ENCODE measurements around the gene TRMT61A. TPM values are rescaled to one million over a fixed set of nuclear protein-coding genes. Genes with fewer than 3 reads are reported as not detected.
A peak's percentile ranks its signal among the peaks of the same experiment; 100 is the strongest.

The TRMT61A gene
- total RNA-seq, 1 experiment from 2014 or later, result 22.5 TPM

DNA sequence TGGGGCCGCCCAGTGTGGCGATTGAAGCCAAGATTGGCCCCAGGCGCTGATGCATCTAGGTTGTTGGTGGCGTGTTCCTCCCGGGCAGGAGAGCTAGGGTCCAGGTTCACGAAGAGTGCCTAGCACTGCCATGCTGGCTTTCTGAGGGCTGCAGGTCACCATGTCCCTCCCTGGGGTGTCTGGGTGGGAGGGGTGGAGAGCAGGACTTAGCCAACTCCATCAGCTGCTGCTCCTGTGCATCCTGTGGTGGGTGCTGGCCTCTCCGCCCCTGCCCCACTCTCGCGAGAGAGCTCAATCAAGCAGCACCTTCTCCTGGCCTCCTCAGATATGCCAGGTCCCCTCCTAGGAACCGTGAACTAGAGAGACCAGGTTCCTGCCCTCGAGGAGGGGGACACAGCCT lies 1.8 kb downstream of the TRMT61A start:
- no peak overlapping the region for H3K27ac ChIP-seq
- H3K79me2 ChIP-seq (ENCODE audit: low read depth), result peaks cover 44% of the 10 kb centered on the region
- H3K9me2 ChIP-seq (ENCODE audit: insufficient read depth), result no peaks in the 10 kb centered on the region
- H3K4me2 ChIP-seq, result peak overlapping the region; percentile 95
- peaks cover 23% of the 10 kb centered on the region for H3K4me1 ChIP-seq (replicated peaks; ENCODE audit: insufficient read depth)
- no TSS peak for BruUV-seq (replicated peaks)
- H4K20me1 ChIP-seq (ENCODE audit: insufficient read depth), result peaks cover 44% of the 10 kb centered on the region
- H3K36me3 ChIP-seq (ENCODE audit: low read depth), result peaks cover 18% of the 10 kb centered on the region; the same call in 1 of the 2 replicates
- DNase-seq, result no peak
- ChIA-PET POLR2A (ENCODE audit: unreplicated experiment) (no interaction called here), CTCF (no interaction called here)
- H2AFZ ChIP-seq, result no peak overlapping the region
- no peaks in the 10 kb centered on the region for H3K27me3 ChIP-seq (ENCODE audit: insufficient read depth, low read depth)
- TF ChIP-seq, protein P1, sequence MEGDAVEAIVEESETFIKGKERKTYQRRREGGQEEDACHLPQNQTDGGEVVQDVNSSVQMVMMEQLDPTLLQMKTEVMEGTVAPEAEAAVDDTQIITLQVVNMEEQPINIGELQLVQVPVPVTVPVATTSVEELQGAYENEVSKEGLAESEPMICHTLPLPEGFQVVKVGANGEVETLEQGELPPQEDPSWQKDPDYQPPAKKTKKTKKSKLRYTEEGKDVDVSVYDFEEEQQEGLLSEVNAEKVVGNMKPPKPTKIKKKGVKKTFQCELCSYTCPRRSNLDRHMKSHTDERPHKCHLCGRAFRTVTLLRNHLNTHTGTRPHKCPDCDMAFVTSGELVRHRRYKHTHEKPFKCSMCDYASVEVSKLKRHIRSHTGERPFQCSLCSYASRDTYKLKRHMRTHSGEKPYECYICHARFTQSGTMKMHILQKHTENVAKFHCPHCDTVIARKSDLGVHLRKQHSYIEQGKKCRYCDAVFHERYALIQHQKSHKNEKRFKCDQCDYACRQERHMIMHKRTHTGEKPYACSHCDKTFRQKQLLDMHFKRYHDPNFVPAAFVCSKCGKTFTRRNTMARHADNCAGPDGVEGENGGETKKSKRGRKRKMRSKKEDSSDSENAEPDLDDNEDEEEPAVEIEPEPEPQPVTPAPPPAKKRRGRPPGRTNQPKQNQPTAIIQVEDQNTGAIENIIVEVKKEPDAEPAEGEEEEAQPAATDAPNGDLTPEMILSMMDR (conservative IDR thresholded peaks at IDR 0.05), result no peak
- no peak for TF ChIP-seq EZH2 (IDR thresholded peaks at IDR 0.05; ENCODE audit: low read depth)
- peaks cover 20% of the 10 kb centered on the region; the same call in 1 of the 2 replicates for H3F3A ChIP-seq (ENCODE audit: insufficient read depth, low read depth)
- no peaks in the 10 kb centered on the region for H3K9me3 ChIP-seq (ENCODE audit: insufficient read depth, low read depth)
- intact Hi-C loops (cut with micrococcal nuclease; ENCODE audit: unreplicated experiment), result no loop called here
- H3K4me3 ChIP-seq, result peak overlapping the region; percentile 79; the same call in 1 of the 2 replicates

DNA sequence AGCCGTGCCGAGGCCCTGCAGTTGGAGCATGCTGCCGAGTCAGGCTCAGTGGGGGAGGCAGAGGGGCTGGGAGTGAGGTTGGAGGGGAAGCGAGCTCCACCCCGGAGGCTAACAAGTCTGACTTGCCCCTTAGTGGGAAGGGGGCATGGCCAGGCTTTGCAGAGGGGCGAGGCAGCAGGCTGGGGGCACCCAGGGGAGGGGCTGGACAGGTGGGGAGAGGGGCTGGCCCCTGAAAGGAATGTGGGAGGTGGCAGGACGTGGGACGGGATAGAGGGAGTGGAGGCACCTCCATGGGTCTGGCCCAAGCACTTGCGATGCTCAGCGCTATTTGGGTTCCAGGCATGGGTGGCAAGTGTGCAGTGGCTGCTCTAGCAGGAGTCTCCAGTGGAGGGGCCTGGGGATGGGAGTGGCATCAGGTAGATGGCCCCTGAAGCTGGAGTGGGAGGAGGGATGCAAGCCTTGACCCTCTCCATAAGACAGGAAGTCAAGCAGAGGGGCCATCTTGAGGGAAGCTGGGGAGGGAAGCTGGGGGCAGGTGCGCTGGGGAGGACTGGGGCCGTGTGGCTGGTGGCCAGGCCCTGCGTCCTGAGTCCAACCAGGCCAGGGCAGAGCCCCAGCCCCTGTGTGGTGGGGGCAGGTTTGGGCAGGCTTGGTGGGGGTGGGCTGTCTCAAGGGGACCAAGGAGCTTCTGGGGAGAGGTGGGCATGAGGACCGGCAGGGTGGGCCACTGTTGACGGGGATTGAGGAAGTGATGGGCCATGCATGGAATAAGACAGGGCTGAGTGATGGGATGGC lies 2.6 kb downstream of the TRMT61A start:
- BruUV-seq (replicated peaks), result no TSS peak
- peak overlapping the region; percentile 95; the same call in 1 of the 2 replicates for H3K4me2 ChIP-seq
- POLR2A ChIA-PET (ENCODE audit: unreplicated experiment), result no interaction called here

More for the DNA sequence above, 2.6 kb downstream of the TRMT61A start:
- Histone ChIP-seq H2AFZ (no peak overlapping the region), H3K4me3 (no peak overlapping the region), H3K27me3 (ENCODE audit: insufficient read depth, low read depth) (no peaks in the 10 kb centered on the region), H3F3A (ENCODE audit: insufficient read depth, low read depth) (peaks cover 24% of the 10 kb centered on the region; the same call in 1 of the 2 replicates), H4K20me1 (ENCODE audit: insufficient read depth) (peaks cover 45% of the 10 kb centered on the region), H3K27ac (no peak overlapping the region), H3K36me3 (ENCODE audit: low read depth) (peaks cover 18% of the 10 kb centered on the region; the same call in 1 of the 2 replicates), H3K79me2 (ENCODE audit: low read depth) (peaks cover 44% of the 10 kb centered on the region), H3K4me1 (replicated peaks; ENCODE audit: insufficient read depth) (peaks cover 23% of the 10 kb centered on the region), H3K9me2 (ENCODE audit: insufficient read depth) (no peaks in the 10 kb centered on the region), H3K9me3 (ENCODE audit: insufficient read depth, low read depth) (no peaks in the 10 kb centered on the region)
- TF ChIP-seq, protein P1 (conservative IDR thresholded peaks at IDR 0.05), result no peak
- no peak for TF ChIP-seq EZH2 (IDR thresholded peaks at IDR 0.05; ENCODE audit: low read depth)
- CTCF ChIA-PET, result interaction anchor here (0.6 kb wide), 1 partner anchor 422 kb away, joined by 4 read pairs; no protein-coding TSS in a partner anchor
- intact Hi-C loops (cut with micrococcal nuclease; ENCODE audit: unreplicated experiment), result no loop called here
- no peak for DNase-seq
